H9 (cell line): ENCODE data around the gene CHMP1A. TPM values are rescaled to one million over a fixed set of nuclear protein-coding genes. Genes with fewer than 3 reads are reported as not detected.

Experiments
- DNase-seq: peaks from one replicate; pipeline ENCODE4 v3.0.0-alpha.2; 2017
- H2AFZ ChIP-seq: one replicate; pipeline ENCODE4 v1.6.1; 2013; ENCODE audit warnings: mild to moderate bottlenecking, low read length, control low read depth, moderate library complexity
- H2AK5ac ChIP-seq: 2 replicates; pipeline ENCODE4 v1.6.1; 2013; ENCODE audit warnings: low read length, control low read depth, mixed read lengths; ENCODE audit not compliant: insufficient read length
- H2BK120ac ChIP-seq: one replicate; pipeline ENCODE4 v1.6.1; 2013; ENCODE audit warnings: low read depth, mild to moderate bottlenecking, low read length, control low read depth, inconsistent platforms; ENCODE audit not compliant: poor library complexity, severe bottlenecking
- H2BK12ac ChIP-seq: 2 replicates; pipeline ENCODE4 v1.6.1; 2013; ENCODE audit warnings: low read length, control low read depth, mixed read lengths, low read depth; ENCODE audit not compliant: insufficient read length
- H2BK15ac ChIP-seq: 2 replicates; pipeline ENCODE4 v1.6.1; 2013; ENCODE audit warnings: low read depth, low read length, control low read depth
- H2BK20ac ChIP-seq: one replicate; pipeline ENCODE4 v1.6.1; 2013; ENCODE audit warnings: low read depth, mild to moderate bottlenecking, low read length, control low read depth, inconsistent platforms; ENCODE audit not compliant: poor library complexity, severe bottlenecking
- H2BK5ac ChIP-seq: 2 replicates; pipeline ENCODE4 v1.6.1; 2013; ENCODE audit warnings: low read length, control low read depth, mixed read lengths; ENCODE audit not compliant: insufficient read length
- H3K14ac ChIP-seq: 2 replicates; pipeline ENCODE4 v1.6.1; 2013; ENCODE audit warnings: low read length, control low read depth; ENCODE audit not compliant: insufficient read depth
- H3K18ac ChIP-seq: 2 replicates; pipeline ENCODE4 v1.6.1; 2013; ENCODE audit warnings: low read depth, mild to moderate bottlenecking, mixed read lengths, low read length, control low read depth; ENCODE audit not compliant: insufficient read length
- H3K23ac ChIP-seq: 2 replicates; pipeline ENCODE4 v1.6.1; 2013; ENCODE audit warnings: low read length, control low read depth, mixed read lengths, low read depth; ENCODE audit not compliant: insufficient read length
- H3K23me2 ChIP-seq: 2 replicates; pipeline ENCODE4 v1.6.1; 2013; ENCODE audit warnings: low read depth, mild to moderate bottlenecking, mixed read lengths, low read length, control low read depth; ENCODE audit not compliant: insufficient read length, poor library complexity, severe bottlenecking
- H3K27ac ChIP-seq: 2 replicates; pipeline ENCODE4 v1.5.1; 2013; ENCODE audit warnings: low read length, control low read depth, mixed read lengths, low read depth; ENCODE audit not compliant: insufficient read length
- H3K27me3 ChIP-seq: 2 replicates; pipeline ENCODE4 v1.6.1; 2013; ENCODE audit warnings: low read length, control low read depth, inconsistent platforms; ENCODE audit not compliant: insufficient read depth
- H3K4ac ChIP-seq: 2 replicates; pipeline ENCODE4 v1.6.1; 2013; ENCODE audit warnings: low read depth, mild to moderate bottlenecking, control low read depth, inconsistent platforms, low read length, moderate library complexity
- H3K4me1 ChIP-seq: 2 replicates; pipeline ENCODE4 v1.6.1; 2013; ENCODE audit warnings: low read length, control low read depth, inconsistent platforms; ENCODE audit not compliant: insufficient read depth
- H3K4me2 ChIP-seq: 2 replicates; pipeline ENCODE4 v1.6.1; 2013; ENCODE audit warnings: low read length, control low read depth, mixed read lengths; ENCODE audit not compliant: insufficient read length, insufficient read depth
- H3K56ac ChIP-seq: 2 replicates; pipeline ENCODE4 v1.6.1; 2013; ENCODE audit warnings: low read depth, mild to moderate bottlenecking, mixed read lengths, low read length, control low read depth; ENCODE audit not compliant: insufficient read length
- H3K79me1 ChIP-seq: 2 replicates; pipeline ENCODE4 v1.6.1; 2013; ENCODE audit warnings: low read depth, mild to moderate bottlenecking, moderate library complexity, low read length, control low read depth, inconsistent platforms; ENCODE audit not compliant: insufficient read depth, poor library complexity, severe bottlenecking
- H3K79me2 ChIP-seq: 2 replicates; pipeline ENCODE4 v1.6.1; 2013; ENCODE audit warnings: low read length, control low read depth, inconsistent platforms; ENCODE audit not compliant: insufficient read depth
- H3K9ac ChIP-seq: 2 replicates; pipeline ENCODE4 v1.6.1; 2013; ENCODE audit warnings: low read length, control low read depth, mixed read lengths; ENCODE audit not compliant: insufficient read length; ENCODE audit errors: extremely low read depth
- H3K9me3 ChIP-seq: one replicate; pipeline ENCODE4 v1.6.1; 2013; ENCODE audit warnings: low read depth, low read length, inconsistent platforms; ENCODE audit not compliant: control insufficient read depth
- H3T11ph ChIP-seq: one replicate; pipeline ENCODE4 v1.6.1; 2013; ENCODE audit warnings: mild to moderate bottlenecking, low read length, control low read depth, inconsistent platforms
- H4K20me1 ChIP-seq: one replicate; pipeline ENCODE4 v1.6.1; 2013; ENCODE audit not compliant: control insufficient read depth, insufficient read length, insufficient read depth
- H4K5ac ChIP-seq: 2 replicates; pipeline ENCODE4 v1.6.1; 2013; ENCODE audit warnings: low read depth, mild to moderate bottlenecking, mixed read lengths, low read length, control low read depth; ENCODE audit not compliant: insufficient read length
- H4K8ac ChIP-seq: replicated peaks from 2 replicates; pipeline ENCODE4 v1.6.1; 2013; ENCODE audit warnings: low read length, control low read depth, mixed read lengths, low read depth; ENCODE audit not compliant: insufficient read length
- H4K91ac ChIP-seq: 2 replicates; pipeline ENCODE4 v1.6.1; 2013; ENCODE audit warnings: low read depth, mild to moderate bottlenecking, moderate library complexity, mixed read lengths, low read length, control low read depth; ENCODE audit not compliant: insufficient read length
- H3K27ac Mint-ChIP-seq, 3 experiments: 2 replicates in 2 of 3; 3 replicates in 1 of 3; pipeline ENCODE4 v1.8.0; 2020 to 2021; ENCODE audit warnings: mixed read lengths in 3 of 3, mild to moderate bottlenecking in 1 of 3, moderate library complexity in 1 of 3
- H3K27me3 Mint-ChIP-seq: 2 replicates; pipeline ENCODE4 v1.8.0; 2021; ENCODE audit warnings: low read depth, mild to moderate bottlenecking, moderate library complexity, mixed read lengths
- H3K36me3 Mint-ChIP-seq, 3 experiments: 2 replicates in 2 of 3; 3 replicates in 1 of 3; pipeline ENCODE4 v1.8.0; 2020 to 2021; ENCODE audit warnings: low read depth in 3 of 3, mixed read lengths in 3 of 3; ENCODE audit not compliant: insufficient read depth in 1 of 3
- H3K4me1 Mint-ChIP-seq, 2 experiments: 2 replicates each; pipeline ENCODE4 v1.8.0; 2020; ENCODE audit warnings: mixed read lengths in 2 of 2
- H3K4me3 Mint-ChIP-seq, 2 experiments: 2 replicates in 1 of 2; 3 replicates in 1 of 2; pipeline ENCODE4 v1.8.0; 2020 to 2021; ENCODE audit warnings: mild to moderate bottlenecking in 2 of 2, mixed read lengths in 2 of 2, moderate library complexity in 1 of 2
- H3K9me3 Mint-ChIP-seq, 2 experiments: 2 replicates in 1 of 2; 3 replicates in 1 of 2; pipeline ENCODE4 v1.8.0; 2020; ENCODE audit warnings: mild to moderate bottlenecking in 2 of 2, mixed read lengths in 2 of 2, moderate library complexity in 1 of 2
- WGBS: extraction: QIAGEN DNeasy Blood & Tissue Kit; methylation state at CpG from one replicate; pipeline ENCODE4 v1.1.7; 2013; ENCODE audit warnings: missing lambda C conversion rate, low lambda C conversion rate, mixed read lengths; ENCODE audit not compliant: insufficient read length; ENCODE audit errors: extremely low coverage; 5-methylcytosine and 5-hydroxymethylcytosine counted together
- total RNA-seq: library from RNA; stranded (reverse); gene quantifications from 2 replicates; pipeline ENCODE4 v1.2.1, GENCODE V29; 2021
- TF ChIP-seq, protein P1 (sequence below): fragments of 200-600 bp; sonication (generic); conservative IDR thresholded peaks from 3 replicates; pipeline ENCODE4 v1.8.0; 2021; ENCODE audit warnings: antibody characterized with exemption, mild to moderate bottlenecking

Gene CHMP1A
- total RNA-seq, 1 experiment from 2014 or later = 89.6 TPM

DNA sequence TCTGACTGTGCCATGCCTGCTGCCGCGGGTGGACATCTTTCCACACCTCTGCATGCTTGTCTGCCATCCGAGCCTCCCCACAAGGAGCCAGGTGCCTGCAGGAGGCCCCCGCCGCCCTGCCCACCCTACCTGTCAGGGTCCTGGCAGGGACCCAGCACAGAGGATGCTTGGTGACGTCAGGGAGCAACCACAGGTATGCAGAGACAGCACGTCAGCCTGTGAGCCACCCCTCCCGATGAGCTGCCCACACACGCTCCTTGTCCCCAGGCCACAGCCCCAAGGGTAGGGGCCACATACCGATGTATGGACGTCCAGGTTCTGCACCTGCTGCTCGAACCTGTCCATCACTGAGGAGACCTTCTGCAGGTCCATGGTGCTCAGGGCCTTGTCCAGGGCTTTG, 10.6 kb downstream of the CHMP1A start:
- no peak overlapping the region for H3K4me2 ChIP-seq
- no peaks in the 10 kb centered on the region for H3K27me3 ChIP-seq
- H3K14ac ChIP-seq = no peak overlapping the region
- H4K20me1 ChIP-seq = no peaks in the 10 kb centered on the region
- no peak overlapping the region for H2BK20ac ChIP-seq
- no peaks in the 10 kb centered on the region for H3K79me1 ChIP-seq
- peaks cover 11 to 48% (median 43%) of the 10 kb centered on the region in 3 experiments; a peak in 6 of 7 replicates for H3K36me3 Mint-ChIP-seq
- no peaks in the 10 kb centered on the region for H3K79me2 ChIP-seq
- H3K18ac ChIP-seq = no peak overlapping the region
- no peak overlapping the region for H4K91ac ChIP-seq
- H3K27ac Mint-ChIP-seq = no peak overlapping the region
- H3K27ac ChIP-seq = no peak overlapping the region
- H2AK5ac ChIP-seq = no peak overlapping the region
- no peaks in the 10 kb centered on the region for H3K9me3 ChIP-seq
- TF ChIP-seq, protein P1, sequence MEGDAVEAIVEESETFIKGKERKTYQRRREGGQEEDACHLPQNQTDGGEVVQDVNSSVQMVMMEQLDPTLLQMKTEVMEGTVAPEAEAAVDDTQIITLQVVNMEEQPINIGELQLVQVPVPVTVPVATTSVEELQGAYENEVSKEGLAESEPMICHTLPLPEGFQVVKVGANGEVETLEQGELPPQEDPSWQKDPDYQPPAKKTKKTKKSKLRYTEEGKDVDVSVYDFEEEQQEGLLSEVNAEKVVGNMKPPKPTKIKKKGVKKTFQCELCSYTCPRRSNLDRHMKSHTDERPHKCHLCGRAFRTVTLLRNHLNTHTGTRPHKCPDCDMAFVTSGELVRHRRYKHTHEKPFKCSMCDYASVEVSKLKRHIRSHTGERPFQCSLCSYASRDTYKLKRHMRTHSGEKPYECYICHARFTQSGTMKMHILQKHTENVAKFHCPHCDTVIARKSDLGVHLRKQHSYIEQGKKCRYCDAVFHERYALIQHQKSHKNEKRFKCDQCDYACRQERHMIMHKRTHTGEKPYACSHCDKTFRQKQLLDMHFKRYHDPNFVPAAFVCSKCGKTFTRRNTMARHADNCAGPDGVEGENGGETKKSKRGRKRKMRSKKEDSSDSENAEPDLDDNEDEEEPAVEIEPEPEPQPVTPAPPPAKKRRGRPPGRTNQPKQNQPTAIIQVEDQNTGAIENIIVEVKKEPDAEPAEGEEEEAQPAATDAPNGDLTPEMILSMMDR = no peak
- no peak overlapping the region for H2BK12ac ChIP-seq
- no peak overlapping the region for H2BK15ac ChIP-seq
- H3K27me3 Mint-ChIP-seq = peaks cover 7% of the 10 kb centered on the region
- no peak overlapping the region for H3T11ph ChIP-seq
- no peak overlapping the region for H3K56ac ChIP-seq
- no CpG with 5 or more reads among the region's 12 CpGs for WGBS
- no peak overlapping the region for H3K23ac ChIP-seq
- no peak overlapping the region for H3K9ac ChIP-seq
- no peak overlapping the region for H3K4me3 Mint-ChIP-seq
- no peak overlapping the region for H3K4ac ChIP-seq
- no peak for DNase-seq
- no peak overlapping the region for H2AFZ ChIP-seq
- no peak overlapping the region for H4K8ac ChIP-seq
- H3K9me3 Mint-ChIP-seq = no peaks in the 10 kb centered on the region
- H4K5ac ChIP-seq = no peak overlapping the region
- H3K4me1 Mint-ChIP-seq = peaks cover 3 to 5% of the 10 kb centered on the region in 2 experiments; a peak in 3 of 4 replicates
- H2BK120ac ChIP-seq = no peak overlapping the region
- no peaks in the 10 kb centered on the region for H3K4me1 ChIP-seq
- H2BK5ac ChIP-seq = no peak overlapping the region
- no peaks in the 10 kb centered on the region for H3K23me2 ChIP-seq
